Measurements from ENCODE around the gene ASTN2. TPM values are rescaled to one million over a fixed set of nuclear protein-coding genes. Genes with fewer than 3 reads are reported as not detected.

The ASTN2 gene
- total RNA-seq, 6 experiments from 2014 or later = 0.91 to 3.1 (median 2.5) TPM

- no peaks in the 10 kb centered on the region for H3K4me1 ChIP-seq
- intact Hi-C loops (cut with DNase I) = no loop called here
- H3K9me3 ChIP-seq = no peaks in the 10 kb centered on the region
- DNase-seq (no peak), ATAC-seq (no peak)
- no peak overlapping the region for H3K27ac ChIP-seq
- H3K4me3 ChIP-seq = no peak overlapping the region
- no peaks in the 10 kb centered on the region for H3K36me3 ChIP-seq
- H3K27me3 ChIP-seq = no peaks in the 10 kb centered on the region
- 89% methylated on average over 10 of the region's 10 CpGs for WGBS (ENCODE audit: insufficient coverage, low coverage, low lambda C conversion rate, missing lambda C conversion rate)
- TF ChIP-seq, protein P1, sequence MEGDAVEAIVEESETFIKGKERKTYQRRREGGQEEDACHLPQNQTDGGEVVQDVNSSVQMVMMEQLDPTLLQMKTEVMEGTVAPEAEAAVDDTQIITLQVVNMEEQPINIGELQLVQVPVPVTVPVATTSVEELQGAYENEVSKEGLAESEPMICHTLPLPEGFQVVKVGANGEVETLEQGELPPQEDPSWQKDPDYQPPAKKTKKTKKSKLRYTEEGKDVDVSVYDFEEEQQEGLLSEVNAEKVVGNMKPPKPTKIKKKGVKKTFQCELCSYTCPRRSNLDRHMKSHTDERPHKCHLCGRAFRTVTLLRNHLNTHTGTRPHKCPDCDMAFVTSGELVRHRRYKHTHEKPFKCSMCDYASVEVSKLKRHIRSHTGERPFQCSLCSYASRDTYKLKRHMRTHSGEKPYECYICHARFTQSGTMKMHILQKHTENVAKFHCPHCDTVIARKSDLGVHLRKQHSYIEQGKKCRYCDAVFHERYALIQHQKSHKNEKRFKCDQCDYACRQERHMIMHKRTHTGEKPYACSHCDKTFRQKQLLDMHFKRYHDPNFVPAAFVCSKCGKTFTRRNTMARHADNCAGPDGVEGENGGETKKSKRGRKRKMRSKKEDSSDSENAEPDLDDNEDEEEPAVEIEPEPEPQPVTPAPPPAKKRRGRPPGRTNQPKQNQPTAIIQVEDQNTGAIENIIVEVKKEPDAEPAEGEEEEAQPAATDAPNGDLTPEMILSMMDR (IDR thresholded peaks at IDR 0.05) = no peak
- no peak for TF ChIP-seq POLR2A (IDR thresholded peaks at IDR 0.05)
These were observed 808.9 kb downstream of the ASTN2 start for GRCh38 chr9:116605904-116606341.

DNA sequence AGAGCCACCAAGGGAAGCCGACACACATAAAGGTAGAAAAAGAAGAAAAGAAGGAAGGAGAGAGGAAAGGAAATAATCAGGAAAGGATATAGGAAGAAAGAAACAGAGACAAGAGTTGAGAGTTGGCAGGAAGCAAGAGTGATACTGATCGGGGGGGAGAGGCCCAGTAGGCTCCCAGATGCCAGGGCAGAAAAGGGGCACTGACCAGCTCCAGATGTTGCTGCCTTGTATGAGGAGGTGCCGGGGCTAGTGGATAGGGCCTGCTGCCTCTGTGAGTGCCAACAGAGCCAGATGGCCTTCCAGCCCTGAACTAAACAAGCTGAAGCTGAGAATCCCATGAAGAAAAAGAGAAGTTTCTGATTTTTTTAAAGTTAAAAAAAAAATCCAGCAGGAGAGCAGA, 809.8 kb downstream of the ASTN2 start:
- Histone ChIP-seq H3K9me3 (no peaks in the 10 kb centered on the region), H3K4me3 (no peak overlapping the region), H3K27ac (no peak overlapping the region), H3K36me3 (no peaks in the 10 kb centered on the region), H3K4me1 (no peaks in the 10 kb centered on the region), H3K27me3 (no peaks in the 10 kb centered on the region)
- ATAC-seq (no peak), DNase-seq (no peak)
- TF ChIP-seq POLR2A (IDR thresholded peaks at IDR 0.05) = no peak
- TF ChIP-seq, protein P1 (IDR thresholded peaks at IDR 0.05) = no peak
- intact Hi-C loops (cut with DNase I) = no loop called here
- 67% methylated on average over 2 of the region's 3 CpGs for WGBS (ENCODE audit: insufficient coverage, low coverage, low lambda C conversion rate, missing lambda C conversion rate)

DNA sequence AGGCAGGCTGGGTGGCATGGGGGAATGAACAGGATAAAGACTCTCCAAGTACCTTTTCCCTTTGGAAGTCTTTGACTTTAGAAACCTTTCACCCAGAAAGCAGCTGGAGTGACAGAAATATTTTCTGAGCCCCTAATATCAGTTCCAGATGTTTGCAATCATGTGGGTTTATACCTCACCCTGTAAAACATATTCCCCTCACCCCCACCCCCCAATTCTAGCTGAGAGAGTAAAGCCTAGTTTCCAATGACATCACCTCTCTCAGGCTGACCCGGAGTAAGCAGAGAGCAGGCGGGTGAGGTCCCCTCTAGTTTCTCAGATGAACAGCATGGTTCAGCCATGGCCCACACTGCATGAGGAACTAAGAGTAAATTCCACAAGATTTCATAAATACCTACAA, 810.6 kb downstream of the ASTN2 start:
- DNase-seq = no peak
- H3K36me3 ChIP-seq = no peaks in the 10 kb centered on the region
- H3K4me1 ChIP-seq = no peaks in the 10 kb centered on the region
- no peak for ATAC-seq
- intact Hi-C loops (cut with DNase I) = no loop called here
- no peak overlapping the region for H3K27ac ChIP-seq
- whole genome bisulfite sequencing (ENCODE audit: insufficient coverage, low coverage, low lambda C conversion rate, missing lambda C conversion rate) = no CpG with 5 or more reads among the region's 2 CpGs
- H3K4me3 ChIP-seq = no peak overlapping the region
- H3K9me3 ChIP-seq = no peaks in the 10 kb centered on the region
- no peak for TF ChIP-seq POLR2A (IDR thresholded peaks at IDR 0.05)
- TF ChIP-seq, protein P1 (IDR thresholded peaks at IDR 0.05) = no peak
- H3K27me3 ChIP-seq = no peaks in the 10 kb centered on the region

- ATAC-seq (no peak), DNase-seq (no peak)
- 90% methylated on average over 2 of the region's 2 CpGs for WGBS (ENCODE audit: insufficient coverage, low coverage, low lambda C conversion rate, missing lambda C conversion rate)
- Histone ChIP-seq H3K27me3 (no peaks in the 10 kb centered on the region), H3K27ac (no peak overlapping the region), H3K4me3 (no peak overlapping the region), H3K36me3 (no peaks in the 10 kb centered on the region), H3K9me3 (no peaks in the 10 kb centered on the region), H3K4me1 (no peaks in the 10 kb centered on the region)
- no peak for TF ChIP-seq POLR2A (IDR thresholded peaks at IDR 0.05)
- TF ChIP-seq, protein P1 (IDR thresholded peaks at IDR 0.05) = no peak
- intact Hi-C loops (cut with DNase I) = no loop called here
These were observed 815.4 kb downstream of the ASTN2 start for GRCh38 chr9:116599342-116599884.

DNA sequence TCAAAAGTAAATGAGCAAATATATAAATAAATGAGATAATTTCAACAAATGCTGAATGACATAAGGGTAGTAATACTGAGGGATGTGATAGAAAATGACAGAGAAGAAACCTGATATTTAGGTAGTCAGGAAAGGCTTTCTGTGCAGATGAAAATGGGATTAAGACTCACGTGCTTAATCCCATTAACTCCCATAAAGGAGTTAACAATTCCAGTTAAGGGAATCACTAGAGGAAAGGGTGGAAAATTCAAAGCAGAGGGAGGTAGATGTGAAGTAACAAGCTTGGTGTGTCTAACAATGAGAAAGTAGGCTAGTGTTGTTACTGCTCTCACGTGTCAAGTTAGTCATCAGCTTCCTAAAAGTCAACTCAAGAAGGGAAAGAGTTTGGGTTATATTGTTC, 818.2 kb downstream of the ASTN2 start:
- WGBS (ENCODE audit: insufficient coverage, low coverage, low lambda C conversion rate, missing lambda C conversion rate) = 77% methylated on average over 2 of the region's 2 CpGs
- intact Hi-C loops (cut with DNase I) = no loop called here
- TF ChIP-seq POLR2A (IDR thresholded peaks at IDR 0.05) = no peak
- TF ChIP-seq, protein P1 (IDR thresholded peaks at IDR 0.05) = no peak
- no peak for ATAC-seq
- no peaks in the 10 kb centered on the region for H3K27me3 ChIP-seq
- no peak overlapping the region for H3K27ac ChIP-seq
- no peak overlapping the region for H3K4me3 ChIP-seq
- no peak for DNase-seq
- no peaks in the 10 kb centered on the region for H3K36me3 ChIP-seq
- H3K4me1 ChIP-seq = no peaks in the 10 kb centered on the region
- H3K9me3 ChIP-seq = no peaks in the 10 kb centered on the region

All from right lobe of liver (tissue), 6 donors.